HuH-7.5 (cell line): ENCODE results near the gene B4GALNT4.
"Not testable (repeated sequence)": the region's sequence is repeated elsewhere in the genome, so short reads cannot be mapped to it uniquely, and the experiment has no call there.

Experiments
- DNase-seq: peaks from one replicate; pipeline ENCODE4 v3.0.0; 2011; ENCODE audit warnings: low spot score

Gene B4GALNT4

GRCh38 chr11:393219-394033, 24.1 kb downstream of the B4GALNT4 start:
- no peak for DNase-seq

- no peak for DNase-seq
Measured at GRCh38 chr11:394034-394857, 24.9 kb downstream of the B4GALNT4 start, which contains the start of gene PKP3. Gene PKP3 (plus strand): TSS chr11:394209. CDS start chr11:394293, 84 bp downstream.

- DNase-seq = no peak
Measured at GRCh38 chr11:394858-395655, 25.8 kb downstream of the B4GALNT4 start.

- DNase-seq = no peak
Measured at GRCh38 chr11:395866-396265, 26.6 kb downstream of the B4GALNT4 start.

GRCh38 chr11:396511-396947, 27.2 kb downstream of the B4GALNT4 start:
- peak; percentile 70 for DNase-seq

GRCh38 chr11:396948-397548, 27.7 kb downstream of the B4GALNT4 start:
- DNase-seq = no peak

- DNase-seq = no peak
Measured at GRCh38 chr11:398826-399225, 29.5 kb downstream of the B4GALNT4 start.

GRCh38 chr11:399731-400211, 30.5 kb downstream of the B4GALNT4 start:
- no peak for DNase-seq

- no peak for DNase-seq
Measured at GRCh38 chr11:400241-400689, 31.0 kb downstream of the B4GALNT4 start.

GRCh38 chr11:401196-401595, 31.9 kb downstream of the B4GALNT4 start:
- DNase-seq = not testable (repeated sequence)

GRCh38 chr11:403021-403760, 33.9 kb downstream of the B4GALNT4 start:
- DNase-seq = no peak

- DNase-seq = no peak
Measured at GRCh38 chr11:403761-404431, 34.6 kb downstream of the B4GALNT4 start.

GRCh38 chr11:404551-405264, 35.4 kb downstream of the B4GALNT4 start:
- DNase-seq = no peak

GRCh38 chr11:405323-405953, 36.1 kb downstream of the B4GALNT4 start:
- no peak for DNase-seq

GRCh38 chr11:405954-406795, 36.9 kb downstream of the B4GALNT4 start:
- DNase-seq = no peak

- peak; percentile 81 for DNase-seq
Measured at GRCh38 chr11:406796-407650, 37.7 kb downstream of the B4GALNT4 start.

- DNase-seq = no peak
Measured at GRCh38 chr11:407651-408123, 38.4 kb downstream of the B4GALNT4 start.
